Measurements from ENCODE around the gene P3H4. TPM values are rescaled to one million over a fixed set of nuclear protein-coding genes. Genes with fewer than 3 reads are reported as not detected.
A peak's percentile ranks its signal among the peaks of the same experiment; 100 is the strongest.

P3H4 gene
- total RNA-seq, 1 experiment from 2014 or later = 24.0 TPM

DNA sequence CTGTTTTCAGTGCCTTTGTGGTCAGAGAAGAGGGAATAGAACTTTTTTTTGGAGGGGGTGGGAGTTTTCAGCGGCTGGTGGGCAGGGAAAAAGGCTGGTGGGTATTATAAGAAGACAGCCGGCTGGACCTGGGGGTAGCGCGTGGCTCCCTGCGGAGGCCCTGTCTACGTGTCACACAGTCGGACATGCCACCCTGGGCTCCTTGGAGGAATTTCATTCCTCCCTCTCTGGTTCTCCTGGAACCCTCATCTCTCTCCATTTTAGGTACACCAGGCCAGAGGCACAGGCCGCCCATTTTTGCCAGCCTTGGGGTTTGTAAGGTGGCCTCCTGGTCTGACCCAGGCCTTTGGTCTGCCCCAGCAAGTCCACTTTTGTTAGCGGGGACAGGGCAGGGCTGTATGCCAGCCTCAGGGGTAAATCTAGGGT is 2.0 kb upstream of the P3H4 start:
- no peaks in the 10 kb centered on the region for H4K20me1 ChIP-seq (ENCODE audit: control insufficient read depth, insufficient read depth, insufficient read length)
- H4K91ac ChIP-seq (ENCODE audit: insufficient read length, low read depth, low read length) = no peak overlapping the region
- Mint-ChIP-seq H3K4me1 (peaks cover 24 to 41% of the 10 kb centered on the region in 2 experiments), H3K9me3 (peaks cover 0 to 10% of the 10 kb centered on the region in 2 experiments; a peak in 3 of 5 replicates), H3K4me3 (peak overlapping the region; percentile 91 to 99), H3K36me3 (ENCODE audit: insufficient read depth in 1 of 3, low read depth in 3 of 3) (peaks cover 29 to 37% (median 33%) of the 10 kb centered on the region in 3 experiments), H3K27me3 (ENCODE audit: low read depth) (peaks cover 11% of the 10 kb centered on the region), H3K27ac (peak overlapping the region in 1 of 3 experiments; percentile 97; a peak in 3 of 7 replicates)
- no peak overlapping the region for H2BK20ac ChIP-seq (ENCODE audit: low read depth, low read length, poor library complexity, severe bottlenecking)
- H3T11ph ChIP-seq (ENCODE audit: low read length) = no peak overlapping the region
- no peak overlapping the region; the same call in 1 of the 2 replicates for H3K14ac ChIP-seq (ENCODE audit: insufficient read depth, low read length)
- no peak overlapping the region for H3K23ac ChIP-seq (ENCODE audit: insufficient read length, low read depth, low read length)
- H2BK5ac ChIP-seq (ENCODE audit: insufficient read length, low read length) = no peak overlapping the region
- WGBS (ENCODE audit: extremely low coverage, insufficient read length, low lambda C conversion rate) = no CpG with 5 or more reads among the region's 9 CpGs
- no peak overlapping the region for H2AFZ ChIP-seq (ENCODE audit: low read length)
- H3K23me2 ChIP-seq (ENCODE audit: insufficient read length, low read depth, low read length, poor library complexity, severe bottlenecking) = peaks cover 16% of the 10 kb centered on the region
- TF ChIP-seq CTCF (conservative IDR thresholded peaks at IDR 0.05) = no peak
- DNase-seq = no peak
- H3K79me2 ChIP-seq (ENCODE audit: insufficient read depth, low read length) = peaks cover 14% of the 10 kb centered on the region; the same call in 1 of the 2 replicates
- no peak overlapping the region for H3K4ac ChIP-seq (ENCODE audit: low read depth, low read length)
- no peak overlapping the region for H4K5ac ChIP-seq (ENCODE audit: insufficient read length, low read depth, low read length)
- peak overlapping the region; percentile 51 for H3K9ac ChIP-seq (ENCODE audit: extremely low read depth, insufficient read length, low read length)
- no peaks in the 10 kb centered on the region for H3K9me3 ChIP-seq (ENCODE audit: control insufficient read depth, low read depth, low read length)
- H3K79me1 ChIP-seq (ENCODE audit: insufficient read depth, low read depth, low read length, poor library complexity, severe bottlenecking) = peaks cover 2% of the 10 kb centered on the region
- no peak overlapping the region for H4K8ac ChIP-seq (replicated peaks; ENCODE audit: insufficient read length, low read depth, low read length)
- H3K4me2 ChIP-seq (ENCODE audit: insufficient read depth, insufficient read length, low read length) = peak overlapping the region; percentile 76
- H3K27me3 ChIP-seq (ENCODE audit: insufficient read depth, low read length) = no peaks in the 10 kb centered on the region
- H3K18ac ChIP-seq (ENCODE audit: insufficient read length, low read depth, low read length) = no peak overlapping the region
- H2BK12ac ChIP-seq (ENCODE audit: insufficient read length, low read depth, low read length) = no peak overlapping the region
- no peak overlapping the region for H2BK15ac ChIP-seq (ENCODE audit: low read depth, low read length)
- no peak overlapping the region for H3K27ac ChIP-seq (ENCODE audit: insufficient read length, low read depth, low read length)
- H2AK5ac ChIP-seq (ENCODE audit: insufficient read length, low read length) = no peak overlapping the region
- H3K4me1 ChIP-seq (ENCODE audit: insufficient read depth, low read length) = peaks cover 4% of the 10 kb centered on the region; the same call in 1 of the 2 replicates
- no peak overlapping the region for H3K56ac ChIP-seq (ENCODE audit: insufficient read length, low read depth, low read length)
- H2BK120ac ChIP-seq (ENCODE audit: low read depth, low read length, poor library complexity, severe bottlenecking) = no peak overlapping the region

All from H9 (cell line).